Hair follicular keratinocyte (primary cell): ENCODE measurements around the gene MRPL55. TPM values are rescaled to one million over a fixed set of nuclear protein-coding genes. Genes with fewer than 3 reads are reported as not detected.

ENCODE experiments used
- total RNA-seq: library from RNA; depleted of rRNA; stranded (reverse); fragments of >200 nt; gene quantifications from 2 replicates; pipeline ENCODE4 v1.2.3, GENCODE V29; 2015

Gene MRPL55
- total RNA-seq = 72.2 and 92.4 TPM in 2 replicates

DNA sequence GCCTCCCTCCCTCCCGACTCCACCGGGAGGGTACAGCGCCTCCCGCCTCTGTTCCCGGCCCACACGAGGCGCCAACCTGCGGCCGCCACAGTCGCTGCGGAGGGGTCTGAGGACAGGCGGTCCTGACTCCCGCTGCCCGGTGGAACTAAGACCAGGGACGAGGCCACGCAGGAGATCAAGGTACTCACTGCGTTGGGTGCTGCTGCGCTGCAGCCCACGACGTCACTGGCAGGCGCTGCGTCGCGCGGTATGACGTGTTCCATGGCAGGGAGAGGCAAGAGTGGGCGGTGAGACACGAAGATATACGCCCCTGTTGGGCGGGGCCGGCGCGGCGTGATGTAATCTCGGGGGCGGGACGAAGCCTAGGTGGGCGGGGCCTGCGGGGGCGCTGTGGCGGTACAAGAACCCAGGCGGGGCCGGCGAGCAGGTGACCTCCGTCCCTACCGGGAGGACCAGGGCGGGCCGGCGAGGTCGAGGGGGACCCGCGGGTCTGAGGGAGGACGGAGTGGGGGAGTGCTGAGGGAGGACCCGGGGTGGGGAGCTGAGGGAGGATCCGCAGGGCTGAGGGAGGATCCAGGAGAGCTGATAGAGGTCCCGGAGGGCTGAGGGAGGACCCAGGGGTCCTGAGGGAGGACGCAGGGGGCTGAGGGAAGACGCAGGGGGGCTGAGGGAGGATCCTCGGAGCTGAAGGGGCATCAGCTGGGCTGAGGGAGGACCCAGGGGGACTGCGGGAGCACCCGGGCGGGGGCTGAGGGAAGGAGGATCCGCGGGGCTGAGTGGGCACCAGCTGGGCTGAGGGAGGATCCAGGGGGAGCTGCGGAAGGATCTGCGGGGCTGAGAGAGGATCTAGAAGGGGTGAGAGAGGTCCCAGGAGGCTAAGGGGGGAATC lies at the start of gene MRPL55:
TSS of gene MRPL55 (minus strand) at position 227 of the 889 bp plus-strand sequence. CDS start 1,039 bp downstream, outside the sequence.

DNA sequence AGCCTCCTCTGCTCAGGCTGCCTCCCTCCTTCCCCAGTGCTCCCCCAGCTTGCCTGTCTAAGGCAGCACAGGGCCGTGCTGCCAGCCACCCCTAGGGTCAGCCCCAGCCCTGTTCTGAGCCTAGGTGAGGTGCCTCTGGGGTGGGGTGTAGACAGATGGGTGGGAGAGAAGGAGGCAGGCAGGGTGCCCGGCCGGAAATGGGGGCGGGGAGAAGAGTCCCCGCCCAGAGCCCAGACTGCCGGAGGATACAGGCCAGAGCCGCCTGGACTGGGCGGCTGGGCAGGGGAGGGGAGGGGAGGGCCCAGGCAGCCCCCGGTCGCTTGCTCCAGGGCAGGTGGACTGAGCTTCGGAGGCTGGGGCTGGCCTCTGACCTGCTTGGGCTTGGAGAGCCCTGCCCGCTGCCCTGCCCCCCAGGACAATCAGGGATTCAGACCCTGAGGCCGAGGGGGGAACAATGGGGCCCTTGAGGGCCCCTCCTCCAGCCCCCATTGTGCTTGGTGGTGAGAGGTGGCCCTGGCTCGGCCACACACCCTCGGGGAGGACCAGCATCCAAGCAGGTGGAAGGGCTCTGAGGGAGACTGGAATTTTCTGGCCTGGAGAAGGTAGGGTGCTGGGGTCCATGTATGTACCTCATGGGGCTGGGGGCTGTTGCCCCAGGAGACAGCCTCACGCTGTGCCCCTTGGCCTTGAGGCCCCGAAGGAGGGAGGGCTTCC lies 40.5 kb upstream of the MRPL55 start, which contains the start of gene GJC2:
TSS of gene GJC2 (plus strand) at position 525 of the 714 bp plus-strand sequence. CDS start 7,829 bp downstream, outside the sequence.

DNA sequence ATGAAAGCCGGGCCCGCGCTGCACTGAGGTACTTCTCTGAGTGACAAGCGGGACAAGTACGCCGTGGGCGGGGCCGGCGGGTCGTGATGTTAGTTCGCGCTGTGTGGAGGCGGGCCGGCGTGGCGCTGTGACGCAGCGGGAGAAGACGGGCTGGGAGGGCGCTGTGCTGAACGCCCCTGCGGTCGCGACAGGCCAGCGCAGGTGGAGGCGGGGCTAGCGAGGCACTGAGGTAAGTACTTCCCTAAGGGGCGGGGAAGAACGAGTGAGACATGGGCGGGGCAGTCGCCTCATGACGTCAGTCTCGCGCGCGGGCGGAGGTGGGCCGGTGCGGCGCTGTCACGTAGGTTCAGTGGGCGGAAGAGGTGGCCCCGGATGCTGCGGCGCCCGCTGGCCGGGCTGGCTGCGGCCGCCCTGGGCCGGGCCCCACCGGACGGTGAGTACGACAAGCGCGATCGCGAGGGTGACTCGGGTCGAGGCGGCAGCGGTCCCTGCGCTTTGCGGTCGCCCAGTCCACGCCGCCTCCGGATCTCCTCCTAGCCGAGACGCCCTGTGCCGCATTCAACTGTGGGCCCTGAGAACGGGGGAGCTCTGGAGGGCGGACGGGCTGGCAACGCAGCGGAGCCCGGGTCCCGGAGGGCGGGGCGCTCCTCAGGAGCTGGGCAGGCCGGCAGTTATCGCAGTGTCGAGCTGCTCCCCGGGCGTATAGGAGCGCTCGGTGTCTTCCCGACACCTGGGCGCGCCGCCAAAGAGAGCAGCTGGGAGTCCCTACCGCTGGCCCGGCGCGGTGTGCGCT lies 31.0 kb upstream of the MRPL55 start, which contains the start of gene GUK1:
TSS of gene GUK1 (plus strand) at position 349 of the 793 bp plus-strand sequence. CDS start at position 373, 24 bp downstream.

DNA sequence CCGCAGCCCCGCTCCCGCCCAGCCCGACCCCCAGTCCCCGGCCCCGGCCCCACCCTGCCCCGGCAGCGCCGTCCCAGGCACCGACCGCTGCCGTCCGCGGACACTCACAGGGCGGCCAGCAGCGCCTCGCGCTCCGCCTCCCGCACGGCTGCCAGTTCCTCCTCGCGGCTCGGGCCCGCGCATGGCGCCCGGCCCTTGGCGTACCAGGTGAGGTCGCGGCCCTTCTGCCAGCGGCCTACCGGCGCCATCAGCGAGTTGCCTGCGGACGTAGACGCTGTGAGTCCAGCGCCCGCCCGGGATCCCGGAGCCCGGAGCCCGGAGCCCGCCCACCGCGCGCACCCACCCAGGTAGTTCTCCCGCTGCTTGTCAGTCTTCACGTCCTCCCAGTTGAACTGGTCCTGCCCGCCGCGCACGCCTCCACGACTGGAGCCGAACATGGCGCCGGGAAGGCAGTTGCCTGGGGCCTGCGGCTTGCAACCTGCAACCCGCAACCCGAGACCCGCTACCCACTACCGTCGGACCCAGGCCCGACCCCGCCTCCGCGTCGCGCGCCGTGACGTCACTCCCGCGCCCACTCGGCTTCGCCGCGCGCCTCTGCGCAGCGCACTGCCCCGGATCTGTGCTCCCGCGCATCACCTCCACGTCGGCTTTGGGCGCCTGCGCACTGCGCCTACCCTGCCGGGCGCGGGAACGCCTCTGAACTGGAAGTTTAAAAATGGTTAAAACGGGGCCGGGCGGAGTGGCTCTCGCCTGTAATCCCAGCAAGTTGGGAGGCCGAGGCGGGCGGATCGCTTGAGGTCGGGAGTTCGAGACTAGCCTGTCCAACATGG lies 6.1 kb downstream of the MRPL55 start, which contains the start of gene C1orf35:
TSS of gene C1orf35 (minus strand) at position 535 of the 830 bp plus-strand sequence. CDS start at position 437, 98 bp downstream.

DNA sequence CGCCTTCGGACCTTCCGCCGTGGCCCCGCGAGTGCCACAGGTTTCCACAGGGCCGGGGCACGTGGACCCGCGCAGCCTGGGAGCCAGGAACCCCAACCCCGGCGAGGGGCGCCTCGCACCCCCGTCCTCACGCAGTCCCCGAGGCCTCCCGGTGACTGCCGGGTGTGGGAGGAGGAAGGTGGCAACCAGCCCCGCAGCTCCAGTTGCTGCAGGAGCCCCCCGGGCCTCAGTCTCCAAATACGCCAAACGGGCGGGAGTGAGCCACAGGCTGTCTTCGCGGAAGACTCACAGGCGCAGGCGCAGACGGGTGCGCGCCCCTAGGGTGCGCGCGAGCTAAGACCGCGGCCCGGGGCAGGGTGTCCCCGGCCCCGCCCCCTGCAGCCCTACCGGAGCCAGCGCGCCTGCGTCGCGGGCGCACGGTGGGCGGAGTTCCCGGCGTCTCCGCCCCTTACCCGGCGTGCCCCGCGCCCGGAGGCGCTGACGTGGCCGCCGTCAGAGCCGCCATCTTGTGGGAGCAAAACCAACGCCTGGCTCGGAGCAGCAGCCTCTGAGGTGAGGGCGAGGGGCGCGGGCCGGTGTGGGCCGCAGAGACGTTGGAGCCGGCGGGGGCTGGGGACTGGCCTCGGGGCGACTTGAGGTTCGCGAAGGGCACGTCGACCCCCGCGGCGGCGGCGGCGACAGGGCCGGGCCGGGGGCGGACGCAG lies 26.7 kb downstream of the MRPL55 start, which contains the start of gene ARF1:
TSS of gene ARF1 (plus strand) at position 495 of the 704 bp plus-strand sequence. CDS start 14,407 bp downstream, outside the sequence.

Other genes with a start within 250 kb of the MRPL55 start
- gene WNT9A, start 161.4 kb downstream of the MRPL55 start, total RNA-seq = under 0.01 and 0.08 TPM in 2 replicates
- not detected in 2 replicates for gene WNT3A, start 102.3 kb downstream of the MRPL55 start, total RNA-seq
- gene ARF1, start 26.6 kb downstream of the MRPL55 start, total RNA-seq = 418 and 444 TPM in 2 replicates
- 10.4 and 28.4 TPM in 2 replicates for gene C1orf35, start 6.0 kb downstream of the MRPL55 start, total RNA-seq
- 477 and 499 TPM in 2 replicates for gene GUK1, start 31.0 kb upstream of the MRPL55 start, total RNA-seq
- 0.38 and 0.86 TPM in 2 replicates for gene GJC2, start 40.6 kb upstream of the MRPL55 start, total RNA-seq
- 2.2 and 6.1 TPM in 2 replicates for gene IBA57, start 56.5 kb upstream of the MRPL55 start, total RNA-seq
- gene OBSCN, start 98.7 kb upstream of the MRPL55 start, total RNA-seq = 3.8 and 13.4 TPM in 2 replicates